Endothelial cell of umbilical vein (primary cell): Measurements from ENCODE around the gene GGT5. TPM values are rescaled to one million over a fixed set of nuclear protein-coding genes. Genes with fewer than 3 reads are reported as not detected.
"Not testable (repeated sequence)": the region's sequence is repeated elsewhere in the genome, so short reads cannot be mapped to it uniquely, and the experiment has no call there.

Experiments used
- BruUV-seq: library from RNA; stranded (reverse); fragments of 400-500 nt; replicated peaks from 2 replicates; lab custom pipeline; 2021; lab: Mats Ljungman, UMichigan
- CTCF ChIA-PET: fragments of 300-600, 350-600 bp; sonication (Branson Sonifier 250); formaldehyde crosslinking; loops from one replicate; lab custom pipeline; 2021; ENCODE audit warnings: antibody characterized with exemption, inconsistent platforms; lab: Charles Lee
- POLR2A ChIA-PET: fragments of 300-600, 350-600 bp; sonication (Branson Sonifier 250); formaldehyde crosslinking; loops from one replicate; lab custom pipeline; 2021; ENCODE audit warnings: antibody characterized with exemption, inconsistent platforms; lab: Charles Lee
- DNase-seq: peaks from one replicate; pipeline ENCODE4 v3.0.0-alpha.2; 2011; ENCODE audit warnings: low read depth, low spot score
- FAIRE-seq: peaks from 2 replicates; lab custom pipeline; 2011; peaks lifted over from hg19 to GRCh38; lab: Jason Lieb, UNC
- H2AFZ ChIP-seq: 2 replicates; pipeline ENCODE4 v1.6.0; 2012; ENCODE audit warnings: low read depth, low read length, control low read depth, inconsistent platforms
- H3K27ac ChIP-seq: 2 replicates; pipeline ENCODE4 v1.5.1; 2011; ENCODE audit warnings: low read depth, mild to moderate bottlenecking, control low read depth, low read length, moderate library complexity; ENCODE audit not compliant: insufficient read depth
- H3K27me3 ChIP-seq, 2 experiments: 2 replicates each; pipeline versions ENCODE4 v1.6.0 to v1.6.1; 2011; ENCODE audit warnings: low read length in 2 of 2, mixed read lengths in 1 of 2; ENCODE audit not compliant: control insufficient read depth in 2 of 2, insufficient read depth in 2 of 2
- H3K36me3 ChIP-seq, 2 experiments: 2 replicates in 1 of 2; 3 replicates in 1 of 2; pipeline ENCODE4 v1.5.1; 2011; ENCODE audit warnings: low read length in 2 of 2, mild to moderate bottlenecking in 1 of 2, moderate library complexity in 1 of 2; ENCODE audit not compliant: control insufficient read depth in 2 of 2, insufficient read depth in 2 of 2; ENCODE audit errors: extremely low read depth in 1 of 2
- H3K4me1 ChIP-seq: 3 replicates; pipeline ENCODE4 v1.5.1; 2011; ENCODE audit warnings: mild to moderate bottlenecking, low read length; ENCODE audit not compliant: control insufficient read depth, insufficient read depth; ENCODE audit errors: extremely low read depth
- H3K4me2 ChIP-seq: 2 replicates; pipeline ENCODE4 v1.6.1; 2011; ENCODE audit warnings: low read length, control low read depth, mixed read lengths; ENCODE audit not compliant: insufficient read depth
- H3K4me3 ChIP-seq, 3 experiments: fragments of 200-600 bp in 1 of 3; sonication (generic), shearing (Covaris generic) in 1 of 3; replicated peaks in 1 of 3; 2 replicates each; pipeline ENCODE4 v1.5.1; 2011 to 2016; ENCODE audit warnings: control low read depth in 3 of 3, low read length in 3 of 3, mild to moderate bottlenecking in 2 of 3, inconsistent platforms in 1 of 3, low read depth in 1 of 3, moderate library complexity in 1 of 3; ENCODE audit not compliant: insufficient read depth in 1 of 3
- H3K79me2 ChIP-seq: 2 replicates; pipeline ENCODE4 v1.6.0; 2012; ENCODE audit warnings: low read length, inconsistent platforms; ENCODE audit not compliant: control insufficient read depth, insufficient read depth
- H3K9ac ChIP-seq: replicated peaks from 2 replicates; pipeline ENCODE3; 2011; ENCODE audit warnings: low read length, control low read depth; ENCODE audit not compliant: insufficient read depth; ENCODE audit errors: extremely low read depth
- H3K9me1 ChIP-seq: replicated peaks from 3 replicates; pipeline ENCODE4 v1.6.0; 2011; ENCODE audit warnings: mild to moderate bottlenecking, low read length; ENCODE audit not compliant: control insufficient read depth, insufficient read depth; ENCODE audit errors: extremely low read depth
- H3K9me3 ChIP-seq: replicated peaks from 2 replicates; pipeline ENCODE4 v1.5.1; 2012; ENCODE audit warnings: low read length, inconsistent platforms; ENCODE audit not compliant: control insufficient read depth, insufficient read depth
- H4K20me1 ChIP-seq: replicated peaks from 2 replicates; pipeline ENCODE3; 2011; ENCODE audit warnings: mild to moderate bottlenecking, low read length; ENCODE audit not compliant: control insufficient read depth, insufficient read depth; ENCODE audit errors: extremely low read depth
- EZH2 ChIP-seq: IDR thresholded peaks from 2 replicates; pipeline ENCODE4 v1.6.1; 2012; ENCODE audit warnings: borderline replicate concordance, low read depth, mild to moderate bottlenecking, moderate library complexity, low read length, inconsistent platforms; ENCODE audit not compliant: severe bottlenecking
- FOS ChIP-seq: IDR thresholded peaks from 2 replicates; pipeline ENCODE4 v1.6.1; 2011; ENCODE audit warnings: mild to moderate bottlenecking, low read length, moderate library complexity, borderline replicate concordance; ENCODE audit not compliant: insufficient read depth
- GATA2 ChIP-seq: IDR thresholded peaks from 2 replicates; pipeline ENCODE4 v1.7.0; 2011; ENCODE audit warnings: low read depth, mild to moderate bottlenecking, moderate library complexity, mixed read lengths, low read length; ENCODE audit not compliant: insufficient read length, insufficient read depth
- JUN ChIP-seq: IDR thresholded peaks from 2 replicates; pipeline ENCODE4 v1.6.1; 2011; ENCODE audit warnings: borderline replicate concordance, low read depth; ENCODE audit not compliant: insufficient read length, insufficient read depth
- MYC ChIP-seq: IDR thresholded peaks from one replicate; pipeline ENCODE4 v1.6.1; 2011; ENCODE audit warnings: mild to moderate bottlenecking, low read depth, low read length
- POLR2A ChIP-seq: IDR thresholded peaks from 2 replicates; pipeline ENCODE4 v1.6.1; 2012; ENCODE audit warnings: low read depth, mild to moderate bottlenecking, control low read depth, low read length
- POLR2AphosphoS5 ChIP-seq: IDR thresholded peaks from 2 replicates; pipeline ENCODE4 v1.6.1; 2012; ENCODE audit warnings: low read depth, mild to moderate bottlenecking, control low read depth, low read length, moderate library complexity; ENCODE audit not compliant: insufficient read depth
- dilution Hi-C: fragments of 300-500 bp; cut with MboI; formaldehyde crosslinking; loops from one replicate; pipeline ENCODE4 v1.15.0; 2019; ENCODE audit warnings: low sequenced_read_pairs; ENCODE audit not compliant: extremely low pct_ligation_motif_present
- intact Hi-C: fragments of 100-400 bp; cut with micrococcal nuclease; formaldehyde crosslinking; loops from one replicate; pipeline ENCODE4 v1.10.0; 2022
- polyA plus RNA-seq, 4 experiments: library from polyadenylated mRNA; depleted of rRNA in 3 of 4; stranded (reverse) in 3 of 4; unstranded in 1 of 4; fragments of >200 nt; gene quantifications; 2 replicates each; pipeline versions ENCODE4 v1.2.1 to v1.2.3, GENCODE V29; 2011 to 2012; ENCODE audit warnings: missing spikeins in 1 of 4
- total RNA-seq: library from RNA; stranded (reverse); gene quantifications from 2 replicates; pipeline ENCODE4 v1.2.3, GENCODE V29; 2021
- TF ChIP-seq, protein P1 (sequence below): IDR thresholded peaks from 2 replicates; pipeline ENCODE4 v1.6.1; 2011; ENCODE audit not compliant: insufficient read depth, insufficient read length
- TF ChIP-seq, protein P2 (sequence below), 2 donors: IDR thresholded peaks; 1 replicate in 1 of 2; 2 replicates in 1 of 2; pipeline ENCODE4 v1.5.1; 2011; ENCODE audit warnings: low read length in 2 of 2, mild to moderate bottlenecking in 2 of 2, moderate library complexity in 2 of 2, control low read depth in 1 of 2, inconsistent platforms in 1 of 2, low read depth in 1 of 2; ENCODE audit not compliant: insufficient read depth in 1 of 2; ENCODE audit errors: extremely low read depth in 1 of 2

Gene GGT5
- total and polyA plus RNA-seq, 2 donors (not counting 3 experiments of a cell fraction or from before 2014, with no cell fraction given) = 45.9 to 293 TPM

GRCh38 chr22:24248611-24249010 is 3.7 kb upstream of the GGT5 start:
- H3K9ac ChIP-seq, BruUV-seq, DNase-seq, dilution Hi-C loops, H2AFZ ChIP-seq, H3K4me2 ChIP-seq, H3K79me2 ChIP-seq, POLR2A ChIA-PET, H3K27me3 ChIP-seq, H3K9me3 ChIP-seq, H3K9me1 ChIP-seq, H4K20me1 ChIP-seq, FAIRE-seq, H3K4me3 ChIP-seq, H3K36me3 ChIP-seq, H3K27ac ChIP-seq: not testable (repeated sequence)
- intact Hi-C loops = loop anchor here (10.0 kb wide), 1 partner anchor 294 kb away; no protein-coding TSS in a partner anchor
- CTCF ChIA-PET = interaction anchor here (5.5 kb wide), 1 partner anchor 58 kb away, joined by 164 read pairs; no protein-coding TSS in a partner anchor
- H3K4me1 ChIP-seq = peaks cover 24% of the 10 kb centered on the region

- Histone ChIP-seq H3K9me1 (no peaks in the 10 kb centered on the region), H3K9me3 (no peaks in the 10 kb centered on the region), H3K27ac (peak overlapping the region; percentile 0), H3K4me2 (no peak overlapping the region), H3K79me2 (peaks cover 8% of the 10 kb centered on the region), H4K20me1 (no peaks in the 10 kb centered on the region), H3K27me3 (no peaks in the 10 kb centered on the region), H3K36me3 (no peaks in the 10 kb centered on the region), H3K4me1 (peaks cover 32% of the 10 kb centered on the region), H2AFZ (peak overlapping the region; percentile 20), H3K9ac (no peak overlapping the region), H3K4me3 (no peak overlapping the region)
- no TSS peak for BruUV-seq
- CTCF ChIA-PET = interaction anchor here (0.6 to 5.5 kb wide), 14 partner anchors 13 to 186 kb away, joined by 3 to 164 read pairs (median 4); no protein-coding TSS in a partner anchor
- dilution Hi-C loops (no loop called here), intact Hi-C loops (loop anchor here (1.0 to 10.0 kb wide), 2 partner anchors 58 to 293 kb away; no protein-coding TSS in a partner anchor)
- POLR2A ChIA-PET = interaction anchor here (0.6 to 1.1 kb wide), 2 partner anchors 38 to 58 kb away, joined by 4 read pairs; no protein-coding TSS in a partner anchor
- TF ChIP-seq EZH2 (no peak), MYC (no peak), GATA2 (no peak), JUN (no peak), POLR2A (peak; percentile 33), FOS (no peak), POLR2AphosphoS5 (peak; percentile 46)
- TF ChIP-seq, protein P1, sequence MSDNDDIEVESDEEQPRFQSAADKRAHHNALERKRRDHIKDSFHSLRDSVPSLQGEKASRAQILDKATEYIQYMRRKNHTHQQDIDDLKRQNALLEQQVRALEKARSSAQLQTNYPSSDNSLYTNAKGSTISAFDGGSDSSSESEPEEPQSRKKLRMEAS = no peak
- TF ChIP-seq, protein P2, sequence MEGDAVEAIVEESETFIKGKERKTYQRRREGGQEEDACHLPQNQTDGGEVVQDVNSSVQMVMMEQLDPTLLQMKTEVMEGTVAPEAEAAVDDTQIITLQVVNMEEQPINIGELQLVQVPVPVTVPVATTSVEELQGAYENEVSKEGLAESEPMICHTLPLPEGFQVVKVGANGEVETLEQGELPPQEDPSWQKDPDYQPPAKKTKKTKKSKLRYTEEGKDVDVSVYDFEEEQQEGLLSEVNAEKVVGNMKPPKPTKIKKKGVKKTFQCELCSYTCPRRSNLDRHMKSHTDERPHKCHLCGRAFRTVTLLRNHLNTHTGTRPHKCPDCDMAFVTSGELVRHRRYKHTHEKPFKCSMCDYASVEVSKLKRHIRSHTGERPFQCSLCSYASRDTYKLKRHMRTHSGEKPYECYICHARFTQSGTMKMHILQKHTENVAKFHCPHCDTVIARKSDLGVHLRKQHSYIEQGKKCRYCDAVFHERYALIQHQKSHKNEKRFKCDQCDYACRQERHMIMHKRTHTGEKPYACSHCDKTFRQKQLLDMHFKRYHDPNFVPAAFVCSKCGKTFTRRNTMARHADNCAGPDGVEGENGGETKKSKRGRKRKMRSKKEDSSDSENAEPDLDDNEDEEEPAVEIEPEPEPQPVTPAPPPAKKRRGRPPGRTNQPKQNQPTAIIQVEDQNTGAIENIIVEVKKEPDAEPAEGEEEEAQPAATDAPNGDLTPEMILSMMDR (IDR thresholded peaks at IDR 0.05; ENCODE audit: extremely low read depth in 1 of 2, insufficient read depth in 1 of 2, low read depth in 1 of 2, low read length in 2 of 2) = peak; percentile 77 to 95
- DNase-seq (peak; percentile 81), FAIRE-seq (peak; percentile 90)
These were observed 2.9 kb upstream of the GGT5 start for GRCh38 chr22:24247564-24248344.
